T-helper 1 cell (primary cell): ENCODE measurements around the gene FGF12.
"Not testable (repeated sequence)": the region's sequence is repeated elsewhere in the genome, so short reads cannot be mapped to it uniquely, and the experiment has no call there.

Experiments
- DNase-seq, 5 donors: peaks; one replicate each; pipeline ENCODE4 v3.0.0-alpha.2; 2012 to 2020

Gene FGF12

GRCh38 chr3:192577811-192578210 lies 149.5 kb downstream of the FGF12 start:
- no peak for DNase-seq

- DNase-seq, result no peak
These were observed 150.1 kb downstream of the FGF12 start for GRCh38 chr3:192577271-192577670.

DNA sequence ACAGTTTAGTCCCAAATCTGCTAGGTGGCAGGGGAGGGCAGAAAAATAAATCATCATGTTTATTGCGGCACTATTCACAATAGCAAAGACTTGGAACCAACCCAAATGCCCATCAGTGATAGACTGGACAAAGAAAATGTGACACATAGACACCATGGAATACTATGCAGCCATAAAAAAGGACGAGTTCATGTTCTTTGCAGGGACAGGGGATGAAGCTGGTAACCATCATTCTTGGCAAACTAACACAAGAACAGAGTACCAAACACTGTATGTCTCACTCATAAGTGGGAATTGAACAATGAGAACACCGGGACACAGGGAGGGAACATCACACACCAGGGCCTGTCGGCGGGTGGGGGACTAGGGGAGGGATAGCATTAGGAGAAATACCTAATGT lies 150.6 kb downstream of the FGF12 start:
- DNase-seq, result not testable (repeated sequence)

DNA sequence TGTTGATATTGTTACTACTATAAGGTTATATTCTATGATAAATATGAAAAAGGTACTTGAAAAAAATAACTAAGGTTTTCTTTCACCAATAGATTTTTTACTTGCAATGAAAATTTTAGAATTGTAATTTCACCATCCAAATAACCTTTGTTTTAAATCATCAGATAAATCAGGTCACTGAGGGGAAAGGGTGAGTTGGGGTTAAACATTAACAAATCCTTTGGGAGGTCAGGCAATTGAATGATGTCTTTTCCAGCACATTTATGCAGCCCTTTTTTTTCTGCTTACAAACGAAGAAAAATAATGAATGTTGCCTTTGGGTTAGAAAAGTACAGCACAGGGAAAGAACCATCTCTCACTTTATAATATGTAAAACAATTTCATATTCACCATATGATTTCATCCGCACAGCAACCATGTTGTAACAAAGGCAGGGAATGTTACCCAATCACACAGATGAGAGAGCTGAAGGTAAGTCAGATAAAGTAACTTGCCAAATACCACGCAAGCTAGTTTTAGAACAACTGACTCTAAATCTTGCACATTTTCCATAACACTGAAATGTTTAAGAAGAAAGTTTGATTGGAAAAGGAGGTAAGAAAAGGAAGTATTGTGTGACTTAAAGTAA lies 151.3 kb downstream of the FGF12 start:
- DNase-seq, result no peak

DNA sequence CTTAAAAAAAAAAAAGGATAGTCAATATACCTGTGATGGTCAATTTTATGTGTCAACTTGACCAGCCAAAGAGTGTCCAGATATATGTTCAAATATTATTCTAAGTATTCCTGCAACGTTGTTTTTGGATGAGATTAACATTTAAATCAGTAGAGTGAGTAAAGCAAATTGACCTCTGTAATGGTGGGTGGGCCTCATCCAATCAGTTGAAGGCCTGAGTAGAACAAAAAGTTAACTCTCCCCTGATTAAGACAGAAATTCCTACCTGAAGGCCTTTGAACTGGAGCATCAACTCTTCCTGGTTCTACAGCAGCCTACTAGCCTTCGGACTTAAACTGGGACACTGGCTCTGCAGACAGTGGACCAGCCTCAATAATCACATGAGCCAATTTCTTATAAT lies 154.1 kb downstream of the FGF12 start:
- no peak for DNase-seq

- peak in 1 of 5 donors; percentile 1 for DNase-seq
These were observed 156.2 kb downstream of the FGF12 start for GRCh38 chr3:192570821-192571791.

DNA sequence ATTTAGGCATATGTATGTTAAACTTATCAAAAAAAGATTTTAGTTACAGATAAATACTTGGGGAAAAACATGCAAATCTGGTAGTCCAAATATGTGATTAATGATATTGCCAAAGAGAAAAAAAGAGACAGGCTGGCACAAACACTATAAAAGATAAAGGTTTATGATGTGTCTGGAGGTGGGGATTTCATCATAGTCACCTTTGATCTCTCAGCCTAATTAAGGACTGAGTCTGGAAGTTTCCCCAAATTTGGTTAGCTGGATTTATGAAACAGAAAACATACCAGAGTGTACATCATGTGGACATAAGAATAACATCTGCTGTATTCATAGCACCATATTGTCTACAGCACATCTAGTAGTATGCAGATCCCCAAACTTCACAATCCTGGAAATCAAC lies 157.0 kb downstream of the FGF12 start:
- DNase-seq, result no peak

DNA sequence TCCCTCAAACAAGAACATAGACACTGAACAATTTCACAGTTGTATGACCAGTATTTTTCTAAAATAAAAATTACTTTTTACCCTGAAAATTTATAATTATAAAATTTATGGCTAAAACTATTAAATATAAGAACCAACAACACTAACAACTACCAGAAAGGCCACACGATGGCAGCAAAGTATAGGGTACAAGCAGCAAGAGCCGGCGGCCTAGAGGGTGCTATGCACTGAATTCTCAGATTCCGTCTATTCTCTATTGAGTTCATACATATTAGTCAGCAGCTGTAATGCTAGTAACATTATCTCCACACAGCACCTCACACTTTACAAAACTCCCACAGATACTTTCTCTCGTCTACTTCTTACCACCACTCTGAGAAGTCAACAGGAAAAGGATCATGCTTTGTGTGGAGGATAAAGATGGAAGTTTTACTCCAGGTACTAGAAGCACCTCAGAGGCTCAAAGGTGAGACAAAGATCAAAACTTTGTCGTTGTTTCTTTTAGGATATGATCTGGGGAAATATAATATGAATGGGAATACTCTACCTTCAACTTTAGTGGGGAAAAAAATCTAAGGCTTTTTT lies 160.5 kb downstream of the FGF12 start:
- DNase-seq, result peak in 4 of 5 donors; percentile 21 to 57 (median 42)

GRCh38 chr3:192564611-192565010 lies 162.7 kb downstream of the FGF12 start:
- DNase-seq, result no peak

DNA sequence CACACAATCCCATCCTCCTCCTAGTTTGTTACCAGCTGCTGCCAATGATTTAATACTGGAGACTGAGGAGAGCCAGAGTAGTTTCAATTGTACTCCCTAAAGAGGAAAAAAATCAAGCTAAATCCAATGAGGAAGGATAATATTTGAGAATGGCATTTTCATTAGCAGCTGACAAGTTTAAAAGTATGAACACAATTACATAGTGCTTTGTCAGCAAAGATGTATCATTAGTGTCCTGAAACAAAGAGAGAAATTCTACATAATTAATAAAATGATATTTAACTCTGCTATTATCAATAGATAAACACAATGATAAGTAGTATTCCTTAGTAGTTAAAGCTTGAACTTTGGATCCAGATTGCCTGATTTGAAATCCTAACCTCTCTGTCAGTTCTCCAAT lies 163.9 kb downstream of the FGF12 start:
- no peak for DNase-seq

- no peak for DNase-seq
These were observed 173.6 kb downstream of the FGF12 start for GRCh38 chr3:192553707-192554106.

- no peak for DNase-seq
These were observed 177.0 kb downstream of the FGF12 start for GRCh38 chr3:192550356-192550755.

- DNase-seq, result no peak
These were observed 182.0 kb downstream of the FGF12 start for GRCh38 chr3:192545333-192545732.

- DNase-seq, result no peak
These were observed 184.2 kb downstream of the FGF12 start for GRCh38 chr3:192543163-192543562.

DNA sequence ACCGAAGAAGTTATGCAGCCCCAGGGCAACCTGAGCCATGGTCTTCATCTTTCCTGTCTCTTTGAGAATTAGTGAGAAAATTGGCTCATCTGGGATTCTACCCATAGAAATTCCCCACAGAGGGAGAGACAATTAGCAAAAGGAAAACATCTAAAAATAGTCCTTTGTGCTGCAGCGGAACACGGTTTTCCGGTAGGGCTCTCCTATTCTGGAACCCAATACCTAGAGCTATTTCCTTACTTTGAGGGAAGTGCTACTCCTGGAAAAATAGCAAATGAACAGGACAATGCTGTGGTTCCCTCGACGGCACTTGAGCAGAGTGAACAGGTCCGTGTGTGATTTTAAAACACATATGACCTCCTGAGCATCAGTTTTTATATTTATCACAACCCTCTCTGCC lies 210.5 kb downstream of the FGF12 start:
- no peak for DNase-seq

DNA sequence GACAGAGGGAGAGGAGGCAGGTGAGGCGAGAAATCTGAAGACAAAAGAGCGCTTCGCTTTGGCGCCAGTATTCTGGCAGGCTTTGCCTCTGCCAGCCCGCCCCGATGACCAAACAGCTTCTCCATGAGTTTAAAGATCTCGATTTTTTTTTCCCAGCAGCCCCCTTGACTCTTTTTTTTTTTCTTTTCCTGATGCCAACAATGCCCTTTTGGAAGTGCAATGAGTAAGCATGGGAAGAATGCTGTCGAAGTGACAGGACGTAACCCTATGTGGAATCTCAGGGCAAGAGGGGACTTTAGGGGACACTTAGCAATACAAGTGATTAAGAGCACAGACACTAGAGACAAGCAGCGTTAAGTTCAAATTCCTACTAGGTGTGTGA lies 211.7 kb downstream of the FGF12 start:
- no peak for DNase-seq

DNA sequence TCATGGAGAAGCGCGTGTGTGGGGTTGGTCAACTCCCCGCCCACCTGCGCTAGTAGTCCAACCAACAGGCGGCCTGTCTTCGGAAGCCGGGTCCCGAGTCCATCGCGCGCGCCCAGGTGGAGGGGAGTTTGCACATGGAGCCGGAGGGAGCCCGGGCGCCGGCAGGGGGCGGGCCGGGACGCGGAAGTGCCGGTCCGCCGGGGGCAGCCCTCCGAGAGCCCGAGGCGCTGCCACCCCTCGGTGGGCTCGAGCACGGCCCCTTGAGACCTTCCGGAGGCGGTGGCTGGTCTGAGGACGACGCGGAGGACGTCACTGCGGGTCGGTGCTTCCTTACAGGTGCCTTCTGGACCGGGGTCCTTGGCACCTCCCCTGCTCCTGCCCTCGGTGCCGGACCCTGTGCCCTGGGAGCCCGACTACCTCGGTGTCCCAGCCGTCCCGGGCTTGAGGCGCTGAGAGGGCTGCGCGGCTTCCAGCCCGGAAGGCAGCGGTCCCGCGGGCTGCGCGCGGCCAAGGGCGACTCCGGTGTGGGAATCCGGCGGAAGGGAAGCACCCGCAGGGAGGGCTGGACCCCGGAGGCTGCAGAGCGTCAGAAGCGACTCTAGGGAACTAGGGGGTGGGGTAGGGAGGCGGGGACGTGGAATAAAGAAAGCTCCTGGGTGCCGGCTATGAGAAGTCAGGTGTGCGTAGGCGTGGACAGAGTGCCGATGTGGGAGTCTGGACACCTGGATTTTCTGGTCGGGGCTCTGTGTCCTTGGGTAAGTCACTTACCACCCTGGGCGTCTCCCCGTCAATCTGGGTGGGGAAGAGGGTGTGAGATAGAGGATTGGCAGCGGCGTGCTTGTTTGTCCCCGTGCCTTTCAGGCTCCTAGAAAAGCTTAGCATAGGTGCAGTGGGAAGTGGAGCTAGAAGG lies 212.3 kb downstream of the FGF12 start:
- peak in 1 of 5 donors; percentile 5 for DNase-seq

- no peak for DNase-seq
These were observed 213.1 kb downstream of the FGF12 start for GRCh38 chr3:192514081-192514753.

- DNase-seq, result no peak
These were observed 221.6 kb downstream of the FGF12 start for GRCh38 chr3:192505731-192506130.

- no peak for DNase-seq
These were observed 225.9 kb downstream of the FGF12 start for GRCh38 chr3:192501401-192501800.

GRCh38 chr3:192496905-192497587 lies 230.3 kb downstream of the FGF12 start:
- no peak for DNase-seq
